DOHH2 (cell line): Measurements from ENCODE around the gene RLN3.

ENCODE experiments used
- H3F3A ChIP-seq: fragments of 200-600 bp; sonication (generic), shearing (Covaris generic); 2 replicates; pipeline ENCODE4 v1.6.0; 2016; ENCODE audit warnings: antibody characterized with exemption, mild to moderate bottlenecking; ENCODE audit not compliant: control insufficient read depth, insufficient read depth
- H3K27ac ChIP-seq: fragments of 200-600 bp; sonication (generic); 2 replicates; pipeline ENCODE4 v1.5.1; 2014; ENCODE audit warnings: low read depth, mild to moderate bottlenecking, low read length, moderate library complexity
- H3K27me3 ChIP-seq: fragments of 200-600 bp; sonication (generic); 2 replicates; pipeline ENCODE4 v1.6.1; 2014; ENCODE audit warnings: mild to moderate bottlenecking, low read length, mixed read lengths; ENCODE audit not compliant: control insufficient read depth
- H3K36me3 ChIP-seq: fragments of 200-600 bp; sonication (generic); 2 replicates; pipeline ENCODE4 v1.6.1; 2014; ENCODE audit warnings: mild to moderate bottlenecking, low read length, moderate library complexity, mixed read lengths; ENCODE audit not compliant: control insufficient read depth
- H3K4me1 ChIP-seq: fragments of 200-600 bp; sonication (generic); 2 replicates; pipeline ENCODE4 v1.6.1; 2014; ENCODE audit warnings: mild to moderate bottlenecking, low read length, mixed read lengths; ENCODE audit not compliant: control insufficient read depth
- H3K4me2 ChIP-seq: fragments of 200-600 bp; sonication (generic); 2 replicates; pipeline ENCODE4 v1.6.0; 2014; ENCODE audit warnings: mild to moderate bottlenecking, low read length, moderate library complexity
- H3K4me3 ChIP-seq: fragments of 200-600 bp; sonication (generic); 2 replicates; pipeline ENCODE4 v1.5.1; 2014; ENCODE audit warnings: mild to moderate bottlenecking, low read length, mixed read lengths
- H3K79me2 ChIP-seq: fragments of 200-600 bp; sonication (generic); 2 replicates; pipeline ENCODE4 v1.6.1; 2014; ENCODE audit warnings: mild to moderate bottlenecking, low read length, mixed read lengths; ENCODE audit not compliant: control insufficient read depth
- H3K9me2 ChIP-seq: fragments of 200-600 bp; sonication (generic); replicated peaks from 2 replicates; pipeline ENCODE4 v1.6.1; 2014; ENCODE audit warnings: mild to moderate bottlenecking, low read length, mixed read lengths; ENCODE audit not compliant: control insufficient read depth
- H3K9me3 ChIP-seq: fragments of 200-600 bp; sonication (generic); 2 replicates; pipeline ENCODE4 v1.6.1; 2014; ENCODE audit warnings: antibody characterized with exemption, low read length, mixed read lengths; ENCODE audit not compliant: control insufficient read depth, insufficient read depth
- H4K20me1 ChIP-seq: fragments of 200-600 bp; sonication (generic); 2 replicates; pipeline ENCODE4 v1.6.0; 2014; ENCODE audit warnings: low read depth, mild to moderate bottlenecking, antibody characterized with exemption, low read length, moderate library complexity; ENCODE audit not compliant: control insufficient read depth, insufficient read depth
- CTCF ChIP-seq: fragments of 200-600 bp; sonication (generic); IDR thresholded peaks from one replicate; pipeline ENCODE4 v1.5.1; 2014; ENCODE audit warnings: antibody characterized with exemption, mild to moderate bottlenecking, low read depth, low read length; ENCODE audit not compliant: poor library complexity, severe bottlenecking
- EZH2phosphoT487 ChIP-seq: fragments of 200-600 bp; sonication (generic); IDR thresholded peaks from 2 replicates; pipeline ENCODE4 v1.6.1; 2017; ENCODE audit warnings: borderline replicate concordance, mild to moderate bottlenecking, antibody characterized with exemption, low read length, moderate library complexity, mixed read lengths

The RLN3 gene

GRCh38 chr19:14070268-14071050, 42.5 kb downstream of the RLN3 start:
- no peak for TF ChIP-seq EZH2phosphoT487
- no peaks in the 10 kb centered on the region for H3K9me3 ChIP-seq
- no peaks in the 10 kb centered on the region for H3K9me2 ChIP-seq
- H3K79me2 ChIP-seq = no peaks in the 10 kb centered on the region
- H4K20me1 ChIP-seq = no peaks in the 10 kb centered on the region
- H3F3A ChIP-seq = no peaks in the 10 kb centered on the region
- no peak overlapping the region for H3K4me3 ChIP-seq
- H3K36me3 ChIP-seq = no peaks in the 10 kb centered on the region
- no peak overlapping the region for H3K27ac ChIP-seq
- peaks cover 36% of the 10 kb centered on the region for H3K4me1 ChIP-seq
- peaks cover 22% of the 10 kb centered on the region for H3K27me3 ChIP-seq
- H3K4me2 ChIP-seq = no peak overlapping the region

- Histone ChIP-seq H3K79me2 (no peaks in the 10 kb centered on the region), H3K4me3 (peak within 1 kb of the TSS; percentile 88), H4K20me1 (no peaks in the 10 kb centered on the region), H3K27ac (no peak within 1 kb of the TSS), H3K4me1 (peaks cover 36% of the 10 kb centered on the region), H3K27me3 (peaks cover 22% of the 10 kb centered on the region), H3K9me3 (no peaks in the 10 kb centered on the region), H3K36me3 (no peaks in the 10 kb centered on the region), H3K4me2 (peak within 1 kb of the TSS; percentile 100), H3F3A (0 out of 2 replicates have a peak, but pooled peaks cover 2% of the 10 kb centered on the region), H3K9me2 (no peaks in the 10 kb centered on the region)
- TF ChIP-seq EZH2phosphoT487 (no peak), CTCF (no peak)
These were observed 44.8 kb downstream of the RLN3 start, which contains the start of gene MISP3 for GRCh38 chr19:14072535-14073260. Gene MISP3, plus strand, starts transcription at chr19:14072786. Its CDS starts 524 bp downstream, at chr19:14073310.

GRCh38 chr19:14073261-14073924, 45.4 kb downstream of the RLN3 start:
- Histone ChIP-seq H3K9me2 (no peaks in the 10 kb centered on the region), H3K79me2 (no peaks in the 10 kb centered on the region), H4K20me1 (no peaks in the 10 kb centered on the region), H3K4me1 (peaks cover 36% of the 10 kb centered on the region), H3K27ac (no peak overlapping the region), H3K9me3 (no peaks in the 10 kb centered on the region), H3F3A (0 out of 2 replicates have a peak, but pooled peaks cover 2% of the 10 kb centered on the region), H3K4me3 (peak overlapping the region; percentile 88), H3K4me2 (peak overlapping the region; percentile 100), H3K27me3 (peaks cover 22% of the 10 kb centered on the region), H3K36me3 (no peaks in the 10 kb centered on the region)
- peak; percentile 27 for TF ChIP-seq CTCF
- no peak for TF ChIP-seq EZH2phosphoT487
